HL-60 (cell line): ENCODE measurements around the gene IBA57.

Experiments used
- DNase-seq, 2 experiments: peaks; one replicate each; pipeline ENCODE4 v3.0.0-alpha.2; 2010 to 2020; ENCODE audit warnings: low read depth in 1 of 2, low spot score in 1 of 2
- H3K27ac ChIP-seq: fragments of 250-450 bp; sonication (Bioruptor Pico); replicated peaks from 2 replicates; pipeline ENCODE4 v1.5.1; 2020; ENCODE audit warnings: mild to moderate bottlenecking, moderate library complexity
- H3K27me3 ChIP-seq: fragments of 250-450 bp; sonication (Bioruptor Pico); 2 replicates; pipeline ENCODE4 v1.5.1; 2021; ENCODE audit warnings: mild to moderate bottlenecking, moderate library complexity; ENCODE audit not compliant: insufficient read depth, poor library complexity, severe bottlenecking
- H3K4me3 ChIP-seq: replicated peaks from 2 replicates; pipeline ENCODE4 v1.5.1; 2011; ENCODE audit warnings: mild to moderate bottlenecking, control low read depth, low read length; ENCODE audit not compliant: insufficient read depth
- GABPA ChIP-seq: IDR thresholded peaks from 2 replicates; pipeline ENCODE4 v1.6.1; 2012; ENCODE audit warnings: low read depth
- POLR2AphosphoS5 ChIP-seq: IDR thresholded peaks from 2 replicates; pipeline ENCODE4 v1.6.1; 2012; ENCODE audit warnings: low read depth
- SPI1 ChIP-seq: IDR thresholded peaks from 2 replicates; pipeline ENCODE4 v1.6.1; 2012; ENCODE audit warnings: low read depth, mild to moderate bottlenecking, borderline replicate concordance
- TF ChIP-seq, protein P1 (sequence below): IDR thresholded peaks from 2 replicates; pipeline ENCODE4 v1.6.1; 2012; ENCODE audit warnings: low read depth; ENCODE audit not compliant: insufficient replicate concordance
- TF ChIP-seq, protein P2 (sequence below): IDR thresholded peaks from one replicate; pipeline ENCODE4 v1.5.1; 2011; ENCODE audit warnings: low read length, control low read depth, inconsistent platforms; ENCODE audit not compliant: insufficient read depth

Gene IBA57

DNA sequence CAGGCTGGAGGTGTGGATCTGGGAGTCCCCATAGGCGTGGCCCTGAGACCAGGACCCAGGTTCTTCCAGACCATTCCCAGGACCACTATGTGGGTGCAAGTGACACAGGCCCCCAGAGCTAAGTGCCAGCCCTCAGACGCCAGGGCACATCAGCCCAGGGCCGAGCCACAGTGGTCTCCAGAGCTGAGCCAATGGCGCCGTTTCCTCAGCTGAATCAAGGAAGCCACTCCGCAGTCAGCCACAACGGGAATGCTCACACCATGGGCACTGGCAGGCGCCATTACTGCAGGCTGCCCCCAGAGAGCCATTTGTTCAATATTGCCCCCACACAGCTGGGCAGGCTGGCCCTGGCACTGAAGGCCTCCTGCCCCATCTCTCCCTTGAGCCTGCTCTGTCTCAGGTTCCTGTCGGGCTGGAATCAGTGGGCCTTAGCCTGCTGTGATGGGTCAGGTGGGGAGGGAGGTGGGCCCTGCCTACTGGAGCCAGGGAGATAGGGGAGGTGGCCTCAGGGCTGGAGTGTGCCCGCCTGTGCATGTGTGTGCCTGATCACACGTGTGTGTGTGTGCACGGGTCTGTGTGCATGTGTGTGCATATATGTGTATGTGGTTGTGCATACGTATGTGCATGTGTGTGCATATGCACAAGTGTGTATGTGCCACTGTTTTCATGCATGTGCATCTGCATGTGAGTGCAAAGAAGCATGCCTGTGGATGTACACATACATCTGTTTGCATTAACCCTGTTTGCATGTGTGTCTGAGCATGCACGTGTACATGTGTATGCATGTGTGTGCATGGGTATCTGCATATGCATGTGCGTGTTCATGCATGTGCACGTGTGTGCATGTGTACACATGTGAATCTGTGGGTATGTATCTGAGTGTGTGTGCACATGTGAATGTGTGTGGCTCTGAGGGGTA is 9.7 kb upstream of the IBA57 start:
- TF ChIP-seq GABPA, result no peak
- TF ChIP-seq, protein P1, sequence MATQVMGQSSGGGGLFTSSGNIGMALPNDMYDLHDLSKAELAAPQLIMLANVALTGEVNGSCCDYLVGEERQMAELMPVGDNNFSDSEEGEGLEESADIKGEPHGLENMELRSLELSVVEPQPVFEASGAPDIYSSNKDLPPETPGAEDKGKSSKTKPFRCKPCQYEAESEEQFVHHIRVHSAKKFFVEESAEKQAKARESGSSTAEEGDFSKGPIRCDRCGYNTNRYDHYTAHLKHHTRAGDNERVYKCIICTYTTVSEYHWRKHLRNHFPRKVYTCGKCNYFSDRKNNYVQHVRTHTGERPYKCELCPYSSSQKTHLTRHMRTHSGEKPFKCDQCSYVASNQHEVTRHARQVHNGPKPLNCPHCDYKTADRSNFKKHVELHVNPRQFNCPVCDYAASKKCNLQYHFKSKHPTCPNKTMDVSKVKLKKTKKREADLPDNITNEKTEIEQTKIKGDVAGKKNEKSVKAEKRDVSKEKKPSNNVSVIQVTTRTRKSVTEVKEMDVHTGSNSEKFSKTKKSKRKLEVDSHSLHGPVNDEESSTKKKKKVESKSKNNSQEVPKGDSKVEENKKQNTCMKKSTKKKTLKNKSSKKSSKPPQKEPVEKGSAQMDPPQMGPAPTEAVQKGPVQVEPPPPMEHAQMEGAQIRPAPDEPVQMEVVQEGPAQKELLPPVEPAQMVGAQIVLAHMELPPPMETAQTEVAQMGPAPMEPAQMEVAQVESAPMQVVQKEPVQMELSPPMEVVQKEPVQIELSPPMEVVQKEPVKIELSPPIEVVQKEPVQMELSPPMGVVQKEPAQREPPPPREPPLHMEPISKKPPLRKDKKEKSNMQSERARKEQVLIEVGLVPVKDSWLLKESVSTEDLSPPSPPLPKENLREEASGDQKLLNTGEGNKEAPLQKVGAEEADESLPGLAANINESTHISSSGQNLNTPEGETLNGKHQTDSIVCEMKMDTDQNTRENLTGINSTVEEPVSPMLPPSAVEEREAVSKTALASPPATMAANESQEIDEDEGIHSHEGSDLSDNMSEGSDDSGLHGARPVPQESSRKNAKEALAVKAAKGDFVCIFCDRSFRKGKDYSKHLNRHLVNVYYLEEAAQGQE, result no peak
- no peak for TF ChIP-seq SPI1
- no peak for TF ChIP-seq POLR2AphosphoS5
- TF ChIP-seq, protein P2, sequence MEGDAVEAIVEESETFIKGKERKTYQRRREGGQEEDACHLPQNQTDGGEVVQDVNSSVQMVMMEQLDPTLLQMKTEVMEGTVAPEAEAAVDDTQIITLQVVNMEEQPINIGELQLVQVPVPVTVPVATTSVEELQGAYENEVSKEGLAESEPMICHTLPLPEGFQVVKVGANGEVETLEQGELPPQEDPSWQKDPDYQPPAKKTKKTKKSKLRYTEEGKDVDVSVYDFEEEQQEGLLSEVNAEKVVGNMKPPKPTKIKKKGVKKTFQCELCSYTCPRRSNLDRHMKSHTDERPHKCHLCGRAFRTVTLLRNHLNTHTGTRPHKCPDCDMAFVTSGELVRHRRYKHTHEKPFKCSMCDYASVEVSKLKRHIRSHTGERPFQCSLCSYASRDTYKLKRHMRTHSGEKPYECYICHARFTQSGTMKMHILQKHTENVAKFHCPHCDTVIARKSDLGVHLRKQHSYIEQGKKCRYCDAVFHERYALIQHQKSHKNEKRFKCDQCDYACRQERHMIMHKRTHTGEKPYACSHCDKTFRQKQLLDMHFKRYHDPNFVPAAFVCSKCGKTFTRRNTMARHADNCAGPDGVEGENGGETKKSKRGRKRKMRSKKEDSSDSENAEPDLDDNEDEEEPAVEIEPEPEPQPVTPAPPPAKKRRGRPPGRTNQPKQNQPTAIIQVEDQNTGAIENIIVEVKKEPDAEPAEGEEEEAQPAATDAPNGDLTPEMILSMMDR, result no peak
- Histone ChIP-seq H3K27me3 (no peaks in the 10 kb centered on the region), H3K4me3 (no peak overlapping the region), H3K27ac (no peak overlapping the region)
- DNase-seq, result no peak

DNA sequence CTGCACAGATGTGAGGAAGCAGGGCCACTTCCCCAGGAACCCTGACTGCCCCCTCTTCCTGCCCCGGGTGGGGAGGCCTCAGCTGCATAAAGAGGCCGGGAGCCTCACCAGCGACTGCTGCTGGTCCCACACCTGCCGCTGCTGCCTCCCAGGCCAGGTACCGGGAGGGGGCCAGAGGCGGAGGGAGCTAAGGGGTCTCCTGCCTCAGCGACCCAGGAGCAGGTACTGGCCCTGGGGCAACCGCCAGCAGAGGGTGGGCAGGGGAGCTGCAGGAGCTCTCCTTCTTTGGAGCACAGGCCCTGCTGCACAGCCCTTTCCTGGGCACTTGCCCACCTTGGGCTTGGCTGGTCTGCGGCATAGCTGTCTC is 9.1 kb upstream of the IBA57 start:
- TF ChIP-seq SPI1 (no peak), GABPA (no peak), POLR2AphosphoS5 (no peak)
- TF ChIP-seq, protein P1, result no peak
- TF ChIP-seq, protein P2, result no peak
- H3K4me3 ChIP-seq, result no peak overlapping the region
- H3K27me3 ChIP-seq, result no peaks in the 10 kb centered on the region
- DNase-seq, result no peak
- no peak overlapping the region for H3K27ac ChIP-seq

DNA sequence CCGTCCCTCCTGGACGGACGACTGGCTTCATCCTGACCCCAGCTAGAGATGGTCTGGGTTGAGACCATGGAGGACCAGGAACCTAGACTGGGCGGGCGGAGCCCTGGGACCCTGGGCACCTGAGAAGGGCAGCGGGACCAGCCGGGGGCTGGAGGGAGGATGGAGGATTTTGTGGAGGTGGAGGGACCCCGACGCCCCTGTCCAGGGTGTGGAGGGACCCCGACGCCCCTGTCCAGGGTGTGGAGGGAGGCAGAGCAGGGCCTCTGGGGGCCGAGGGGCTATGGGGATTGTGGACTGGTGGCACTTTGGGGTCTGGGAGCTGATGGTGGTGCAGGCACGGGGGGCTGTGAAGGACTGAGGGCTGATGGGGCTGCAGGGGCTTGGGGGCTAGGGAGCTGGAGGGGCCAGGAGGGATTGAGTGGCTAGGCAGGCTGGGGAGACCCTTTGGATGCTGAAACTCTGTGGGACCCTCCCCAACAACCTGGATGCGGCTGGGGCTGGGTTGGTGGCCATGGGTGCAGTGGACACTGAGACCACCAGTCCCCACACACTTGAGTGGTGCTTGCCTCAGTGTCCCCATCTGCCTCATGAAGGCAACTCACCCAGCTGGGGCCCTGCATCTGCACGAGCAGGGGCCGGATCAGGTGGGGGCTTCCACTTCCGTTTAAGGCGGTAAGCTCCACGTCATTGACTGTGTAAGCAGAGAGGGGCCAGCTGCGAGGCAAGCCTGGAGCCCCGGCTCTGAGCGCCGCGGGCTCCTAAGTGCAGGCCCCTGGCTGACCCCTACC is 8.5 kb upstream of the IBA57 start:
- Histone ChIP-seq H3K27me3 (no peaks in the 10 kb centered on the region), H3K4me3 (no peak overlapping the region), H3K27ac (no peak overlapping the region)
- TF ChIP-seq, protein P2, result no peak
- TF ChIP-seq, protein P1, result no peak
- no peak for TF ChIP-seq POLR2AphosphoS5
- no peak for TF ChIP-seq GABPA
- TF ChIP-seq SPI1, result no peak
- DNase-seq, result no peak
